Transverse colon (tissue), 4 donors: ENCODE data around the gene GPR156.

Experiments
- EP300 ChIP-seq: sonication (generic); formaldehyde crosslinking; IDR thresholded peaks from one replicate; pipeline ENCODE4 v1.6.1; 2017; ENCODE audit warnings: antibody characterized with exemption, low read depth
- POLR2A ChIP-seq: fragments of 450-650 bp; IDR thresholded peaks from one replicate; pipeline ENCODE4 v1.6.1; 2016; ENCODE audit warnings: antibody characterized with exemption, mild to moderate bottlenecking, moderate library complexity
- POLR2AphosphoS5 ChIP-seq, 3 donors: sonication (generic); formaldehyde crosslinking; IDR thresholded peaks; one replicate each; pipeline ENCODE4 v1.6.1; 2016; ENCODE audit warnings: antibody characterized with exemption in 3 of 3
- TF ChIP-seq, protein P1 (sequence below), 5 experiments: fragments of 200-600 bp in 3 of 5; fragments of 450-650 bp in 2 of 5; sonication (generic) in 3 of 5; IDR thresholded peaks; 1 replicate in 2 of 5; 2 replicates in 3 of 5; pipeline ENCODE4 v1.5.1; 2016 to 2017; ENCODE audit warnings: antibody characterized with exemption in 5 of 5, inconsistent platforms in 3 of 5, mild to moderate bottlenecking in 2 of 5, moderate library complexity in 1 of 5

- TF ChIP-seq POLR2A (no peak), EP300 (no peak), POLR2AphosphoS5 (IDR thresholded peaks at IDR 0.05) (no peak)
- TF ChIP-seq, protein P1, sequence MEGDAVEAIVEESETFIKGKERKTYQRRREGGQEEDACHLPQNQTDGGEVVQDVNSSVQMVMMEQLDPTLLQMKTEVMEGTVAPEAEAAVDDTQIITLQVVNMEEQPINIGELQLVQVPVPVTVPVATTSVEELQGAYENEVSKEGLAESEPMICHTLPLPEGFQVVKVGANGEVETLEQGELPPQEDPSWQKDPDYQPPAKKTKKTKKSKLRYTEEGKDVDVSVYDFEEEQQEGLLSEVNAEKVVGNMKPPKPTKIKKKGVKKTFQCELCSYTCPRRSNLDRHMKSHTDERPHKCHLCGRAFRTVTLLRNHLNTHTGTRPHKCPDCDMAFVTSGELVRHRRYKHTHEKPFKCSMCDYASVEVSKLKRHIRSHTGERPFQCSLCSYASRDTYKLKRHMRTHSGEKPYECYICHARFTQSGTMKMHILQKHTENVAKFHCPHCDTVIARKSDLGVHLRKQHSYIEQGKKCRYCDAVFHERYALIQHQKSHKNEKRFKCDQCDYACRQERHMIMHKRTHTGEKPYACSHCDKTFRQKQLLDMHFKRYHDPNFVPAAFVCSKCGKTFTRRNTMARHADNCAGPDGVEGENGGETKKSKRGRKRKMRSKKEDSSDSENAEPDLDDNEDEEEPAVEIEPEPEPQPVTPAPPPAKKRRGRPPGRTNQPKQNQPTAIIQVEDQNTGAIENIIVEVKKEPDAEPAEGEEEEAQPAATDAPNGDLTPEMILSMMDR (IDR thresholded peaks at IDR 0.05) = no peak
Measured at GRCh38 chr3:120218981-120219380, 66.0 kb downstream of the GPR156 start.
